Measurements from ENCODE around the gene CMTM6. TPM values are rescaled to one million over a fixed set of nuclear protein-coding genes. Genes with fewer than 3 reads are reported as not detected.

The CMTM6 gene
- total RNA-seq, 1 experiment from 2014 or later: 36.8 TPM

- no peak overlapping the region for H3K27ac ChIP-seq
- no peaks in the 10 kb centered on the region for H3K36me3 ChIP-seq
- no peaks in the 10 kb centered on the region for H3K9me3 ChIP-seq (replicated peaks)
- no peak overlapping the region for H3K4me3 ChIP-seq
- no peaks in the 10 kb centered on the region for H3K27me3 ChIP-seq
- H3K4me1 ChIP-seq: no peaks in the 10 kb centered on the region
- DNase-seq: no peak
These were observed 69.7 kb downstream of the CMTM6 start for GRCh38 chr3:32432711-32433530.

- H3K36me3 ChIP-seq: no peaks in the 10 kb centered on the region
- no peak for DNase-seq
- H3K9me3 ChIP-seq (replicated peaks): no peaks in the 10 kb centered on the region
- no peak overlapping the region for H3K4me3 ChIP-seq
- no peak overlapping the region for H3K27ac ChIP-seq
- no peaks in the 10 kb centered on the region for H3K4me1 ChIP-seq
- no peaks in the 10 kb centered on the region for H3K27me3 ChIP-seq
These were observed 70.5 kb downstream of the CMTM6 start for GRCh38 chr3:32432045-32432710.

- no peaks in the 10 kb centered on the region for H3K36me3 ChIP-seq
- no peak overlapping the region for H3K27ac ChIP-seq
- no peaks in the 10 kb centered on the region for H3K4me1 ChIP-seq
- no peaks in the 10 kb centered on the region for H3K9me3 ChIP-seq (replicated peaks)
- no peak for DNase-seq
- H3K4me3 ChIP-seq: no peak overlapping the region
- H3K27me3 ChIP-seq: no peaks in the 10 kb centered on the region
These were observed 71.2 kb downstream of the CMTM6 start for GRCh38 chr3:32431481-32431880.

Other genes starting within 250 kb of the CMTM6 start
- gene CMTM7, start 111.0 kb downstream of the CMTM6 start, total RNA-seq (2014; rRNA removed; shearing (Covaris generic)): 16.1 and 16.3 TPM in 2 replicates
- 25.3 and 27.1 TPM in 2 replicates for gene DYNC1LI1, start 68.0 kb upstream of the CMTM6 start, total RNA-seq (2014; rRNA removed; shearing (Covaris generic))
- 23.2 and 23.9 TPM in 2 replicates for gene CNOT10, start 182.3 kb upstream of the CMTM6 start, total RNA-seq (2014; rRNA removed; shearing (Covaris generic))